ENCODE measurements around the gene ATP8A2.

ATP8A2 gene

DNA sequence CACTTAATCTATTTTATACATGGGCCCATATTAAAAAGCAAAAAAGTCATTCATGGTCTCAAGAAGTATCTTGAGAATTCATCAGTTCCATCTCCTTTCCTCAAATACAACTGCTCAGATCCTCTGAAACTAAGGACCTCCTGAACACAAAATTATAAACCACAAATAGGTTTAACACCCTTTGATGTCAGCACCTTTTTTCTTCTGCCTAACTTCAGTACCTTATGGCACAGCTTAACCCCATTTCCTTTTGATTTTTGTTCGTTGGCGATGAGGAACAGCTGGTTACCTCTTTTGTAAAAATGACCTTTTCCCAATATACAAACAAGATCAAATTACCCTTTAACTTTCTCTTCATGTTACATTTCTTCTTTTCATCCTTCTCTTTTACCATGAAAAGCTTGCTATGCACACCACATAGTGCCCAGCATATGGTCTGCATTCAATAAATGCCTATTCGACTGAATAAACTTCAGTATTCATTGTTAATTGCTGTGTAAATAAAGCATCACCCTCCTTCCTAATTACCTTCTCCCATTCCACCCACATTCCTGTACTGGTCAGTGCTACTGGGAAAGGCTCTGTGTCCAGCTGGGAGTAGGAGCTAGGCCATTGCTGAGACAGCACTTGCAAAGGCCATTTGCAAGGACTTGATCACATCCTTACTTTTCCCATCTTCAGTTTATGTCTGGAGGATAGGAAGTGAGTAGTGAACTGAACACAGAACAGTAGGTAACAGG lies 362.1 kb downstream of the ATP8A2 start:
- no peak for DNase-seq
- in situ Hi-C loops (cut with MboI; ENCODE audit: low pct_unique_long_range_greater_than_20kb, low sequenced_read_pairs) = no loop called here

DNA sequence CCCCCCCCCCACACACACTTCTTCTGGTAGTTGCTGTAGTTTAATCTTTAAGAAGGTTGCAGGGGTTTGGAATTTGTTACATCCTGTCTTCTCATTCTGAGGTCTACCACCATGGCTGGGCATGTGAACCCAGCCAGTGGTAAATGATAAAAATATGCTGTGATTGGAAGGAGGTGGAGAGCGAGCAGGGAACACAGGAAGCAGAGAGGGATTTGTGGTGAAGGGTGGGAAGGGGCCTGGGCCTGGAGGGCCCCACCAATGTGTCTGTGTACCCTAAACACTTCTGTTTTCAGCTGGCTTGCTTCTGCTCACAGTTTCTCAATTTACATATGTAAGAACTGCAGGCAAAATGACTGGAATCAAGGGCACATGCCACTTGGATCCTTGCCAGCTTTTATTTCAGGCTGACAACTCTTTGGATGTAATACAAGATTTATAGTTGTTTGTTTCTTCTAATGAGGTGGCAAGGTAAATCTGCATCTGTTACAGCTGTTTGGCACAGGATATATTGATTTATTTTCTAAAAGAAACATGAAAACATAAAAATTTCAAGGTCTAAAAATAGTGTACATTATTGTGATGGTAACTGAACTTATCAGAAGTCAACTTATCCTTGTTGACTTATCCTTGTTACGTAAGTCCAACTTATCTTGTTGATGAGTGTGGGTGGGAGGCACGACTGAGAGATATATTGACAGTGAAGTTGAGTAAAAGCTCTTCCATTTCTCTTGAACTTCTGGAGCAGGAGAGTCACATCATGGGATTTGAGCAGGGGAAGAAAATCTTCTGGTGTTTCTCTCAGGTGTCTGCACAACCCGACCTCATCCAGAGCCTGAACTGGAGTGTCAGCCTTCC lies 366.8 kb downstream of the ATP8A2 start:
- in situ Hi-C loops (cut with MboI; ENCODE audit: low pct_unique_long_range_greater_than_20kb, low sequenced_read_pairs) = no loop called here
- DNase-seq = no peak

DNA sequence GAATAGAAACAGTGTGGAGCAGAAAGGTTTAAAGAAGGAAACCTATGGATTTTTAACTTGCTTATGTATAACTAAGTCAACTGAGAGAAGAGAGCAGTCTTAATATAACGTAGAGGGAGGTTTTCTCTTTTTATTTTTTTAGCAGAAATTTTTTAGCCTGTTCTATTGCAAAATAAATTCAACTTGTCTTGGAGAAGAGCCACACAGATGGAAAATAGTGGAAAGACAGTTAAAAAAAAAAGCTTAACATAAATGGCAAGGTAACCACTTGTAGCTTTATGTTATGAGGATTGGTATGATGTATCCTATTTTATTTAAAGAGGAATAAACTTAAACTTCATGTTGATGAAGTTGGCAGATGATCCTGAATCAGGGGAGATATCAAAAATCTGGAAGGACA lies 367.6 kb downstream of the ATP8A2 start:
- in situ Hi-C loops (cut with MboI; ENCODE audit: low pct_unique_long_range_greater_than_20kb, low sequenced_read_pairs) = no loop called here
- no peak for DNase-seq

DNA sequence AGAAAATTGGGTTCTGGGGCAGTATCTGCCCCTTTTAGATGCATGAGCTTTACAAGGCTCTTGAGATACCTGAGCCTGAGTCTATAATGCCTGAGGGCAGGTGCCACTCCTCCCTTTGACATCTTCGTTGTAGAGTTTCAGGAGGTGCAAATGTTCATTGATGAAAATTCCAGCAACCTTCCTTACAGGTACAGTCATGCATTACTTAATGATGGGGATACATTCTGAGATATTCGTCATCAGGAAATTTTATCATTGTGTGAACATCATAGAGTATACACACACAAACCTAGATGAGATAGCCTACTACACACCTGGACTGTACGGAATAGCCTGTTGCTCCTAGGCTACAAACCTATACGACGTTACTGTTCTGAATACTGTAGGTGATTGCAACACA lies 370.0 kb downstream of the ATP8A2 start:
- in situ Hi-C loops (cut with MboI; ENCODE audit: low pct_unique_long_range_greater_than_20kb, low sequenced_read_pairs) = no loop called here
- DNase-seq = no peak

DNA sequence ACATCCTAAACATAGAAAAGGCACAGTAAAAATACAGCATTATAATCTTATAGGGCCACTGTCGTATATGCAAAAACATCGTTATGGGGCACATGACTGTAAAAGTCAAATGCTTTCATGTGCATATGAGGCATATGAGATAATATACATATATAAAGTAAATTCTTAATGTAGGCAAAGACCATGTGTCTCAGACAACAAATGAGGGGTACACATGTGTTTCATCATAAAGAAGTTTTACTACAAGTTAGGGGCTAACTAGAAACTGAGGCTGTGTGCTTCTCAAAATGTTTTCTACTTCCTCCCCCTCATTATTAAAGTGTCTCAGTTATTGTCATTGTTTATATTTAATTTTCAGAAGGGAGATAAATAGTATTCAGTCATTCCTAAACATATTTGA lies 370.4 kb downstream of the ATP8A2 start:
- in situ Hi-C loops (cut with MboI; ENCODE audit: low pct_unique_long_range_greater_than_20kb, low sequenced_read_pairs) = no loop called here
- DNase-seq = no peak

DNA sequence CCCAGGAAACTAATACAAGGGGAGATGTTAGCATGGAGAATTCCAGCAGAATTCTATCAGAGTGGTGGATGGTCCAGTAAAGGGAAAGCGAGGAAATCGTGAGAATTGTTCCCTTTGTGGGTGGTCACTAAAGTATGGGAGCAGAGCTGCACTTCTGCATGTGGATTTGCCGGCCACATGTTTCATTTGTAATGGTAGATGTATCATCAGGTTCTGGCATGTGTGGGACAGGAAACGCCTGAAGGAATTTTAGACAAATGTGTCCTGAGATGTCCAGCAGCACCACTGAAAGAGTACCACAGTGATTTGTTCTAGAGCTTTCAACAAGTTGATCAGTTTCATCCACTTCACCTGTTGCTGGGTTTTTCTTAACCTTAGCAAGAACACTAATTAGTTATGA lies 371.6 kb downstream of the ATP8A2 start:
- in situ Hi-C loops (cut with MboI; ENCODE audit: low pct_unique_long_range_greater_than_20kb, low sequenced_read_pairs) = no loop called here
- no peak for DNase-seq

DNA sequence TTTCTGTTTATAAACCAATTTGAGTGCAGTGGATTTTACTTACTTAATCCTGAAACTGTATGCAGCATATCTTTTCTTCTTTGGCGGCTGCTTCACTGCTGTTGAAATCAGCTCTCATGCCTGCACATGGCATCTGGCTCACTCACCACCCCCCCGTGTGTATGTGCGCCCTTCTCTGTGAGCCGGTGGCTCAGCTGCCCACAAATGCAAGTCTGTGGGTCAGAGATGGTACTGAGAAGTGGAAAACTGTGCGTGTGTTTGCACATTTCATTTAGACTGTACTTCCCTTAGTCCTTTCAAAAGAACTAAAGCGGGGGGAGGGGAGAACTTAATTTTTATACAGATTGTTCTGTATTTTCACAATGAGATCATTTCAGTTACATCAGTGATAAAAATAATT lies 372.4 kb downstream of the ATP8A2 start:
- DNase-seq = no peak
- in situ Hi-C loops (cut with MboI; ENCODE audit: low pct_unique_long_range_greater_than_20kb, low sequenced_read_pairs) = no loop called here

DNA sequence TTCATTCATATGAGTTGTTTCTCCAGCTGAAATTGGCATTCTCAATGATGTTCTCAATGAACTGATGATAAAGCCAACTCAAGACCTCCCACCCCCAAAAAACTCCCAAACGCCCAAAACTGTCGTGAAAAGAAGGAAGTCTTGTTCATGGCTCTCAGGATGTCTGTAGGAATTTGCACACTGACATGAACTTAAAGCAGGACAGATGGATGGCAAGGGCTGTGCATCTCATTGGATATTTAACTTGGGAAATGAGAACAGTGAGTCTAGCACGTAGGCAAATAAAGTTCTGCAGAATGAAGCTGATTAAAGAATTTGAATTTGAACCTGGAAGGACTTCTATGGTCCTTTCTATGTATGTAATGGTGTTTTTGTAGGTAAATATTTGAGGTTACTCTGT lies 374.4 kb downstream of the ATP8A2 start:
- in situ Hi-C loops (cut with MboI; ENCODE audit: low pct_unique_long_range_greater_than_20kb, low sequenced_read_pairs) = no loop called here
- DNase-seq = no peak

DNA sequence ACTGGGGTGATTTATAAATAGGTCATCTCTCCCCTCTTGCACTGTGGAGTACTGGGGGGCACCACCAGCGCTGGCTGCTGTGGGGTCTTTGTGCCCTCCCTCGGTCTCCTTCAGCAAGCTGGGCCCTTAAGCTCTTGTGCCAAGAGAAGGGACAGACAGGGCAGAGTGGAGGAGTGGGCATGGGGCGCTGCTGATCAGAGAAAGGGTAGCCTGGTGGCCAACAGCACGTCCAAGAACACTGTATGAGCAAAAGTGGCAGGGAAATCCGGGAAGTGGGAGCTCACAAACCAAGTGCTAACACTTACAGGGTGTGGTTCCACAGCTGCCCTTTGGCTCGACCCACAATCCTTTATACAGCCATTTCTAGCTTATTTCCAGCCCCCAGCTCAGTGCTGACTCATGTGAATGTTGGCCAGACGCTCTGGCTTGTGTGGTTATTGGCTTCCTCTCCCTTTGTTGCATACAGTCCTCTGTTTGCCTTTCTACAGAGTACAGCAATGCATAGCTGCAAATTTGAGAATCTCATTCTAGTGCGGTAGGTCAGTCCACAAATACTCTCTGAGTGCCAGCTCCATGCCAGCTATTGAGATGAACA lies 381.3 kb downstream of the ATP8A2 start:
- in situ Hi-C loops (cut with MboI; ENCODE audit: low pct_unique_long_range_greater_than_20kb, low sequenced_read_pairs) = loop anchor here (25.0 kb wide), 1 partner anchor 109 kb away; no protein-coding TSS in a partner anchor
- DNase-seq = no peak

DNA sequence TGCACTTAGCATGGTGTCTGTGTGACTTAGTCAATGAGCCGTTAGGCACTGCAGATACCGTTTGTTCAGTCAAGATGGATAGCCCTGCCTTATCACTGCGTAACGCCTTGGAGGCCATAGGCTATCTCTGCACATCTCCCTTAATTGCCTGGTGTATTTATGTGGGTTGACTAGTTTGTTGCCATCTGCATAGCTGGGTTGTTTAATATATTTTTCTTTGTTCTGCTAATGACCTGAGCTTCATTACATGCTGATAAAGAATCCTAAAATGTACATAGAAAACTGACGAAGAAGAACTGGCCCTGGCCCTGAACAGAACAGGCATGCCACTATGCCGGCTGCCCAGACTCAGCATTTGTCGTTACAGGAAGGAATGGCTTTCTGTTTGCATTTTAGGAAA lies 382.2 kb downstream of the ATP8A2 start:
- in situ Hi-C loops (cut with MboI; ENCODE audit: low pct_unique_long_range_greater_than_20kb, low sequenced_read_pairs) = loop anchor here (25.0 kb wide), 1 partner anchor 108 kb away; no protein-coding TSS in a partner anchor

DNA sequence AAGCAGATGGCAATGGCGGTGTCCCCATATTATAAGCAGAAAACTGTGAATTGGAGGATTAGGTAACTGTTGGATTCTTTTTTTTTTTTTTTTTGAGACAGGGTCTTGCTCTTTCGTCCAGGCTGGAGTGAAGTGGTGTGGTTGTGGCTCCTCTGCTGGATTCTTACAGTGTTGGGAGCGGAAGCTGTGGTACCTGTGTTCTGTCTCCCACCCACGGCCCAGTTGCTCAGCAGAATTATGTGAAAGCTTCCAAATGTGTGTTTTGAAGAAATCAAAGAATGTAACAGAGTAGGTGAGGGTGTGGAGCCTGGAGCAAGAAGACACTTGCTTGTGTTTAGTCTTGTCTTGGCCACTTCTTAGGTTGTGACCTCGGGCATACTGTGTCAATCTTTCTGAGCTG lies 384.5 kb downstream of the ATP8A2 start:
- in situ Hi-C loops (cut with MboI; ENCODE audit: low pct_unique_long_range_greater_than_20kb, low sequenced_read_pairs) = loop anchor here (25.0 kb wide), 1 partner anchor 106 kb away; no protein-coding TSS in a partner anchor
- DNase-seq = no peak

More for the DNA sequence above, 382.2 kb downstream of the ATP8A2 start:
- no peak for DNase-seq

DNA sequence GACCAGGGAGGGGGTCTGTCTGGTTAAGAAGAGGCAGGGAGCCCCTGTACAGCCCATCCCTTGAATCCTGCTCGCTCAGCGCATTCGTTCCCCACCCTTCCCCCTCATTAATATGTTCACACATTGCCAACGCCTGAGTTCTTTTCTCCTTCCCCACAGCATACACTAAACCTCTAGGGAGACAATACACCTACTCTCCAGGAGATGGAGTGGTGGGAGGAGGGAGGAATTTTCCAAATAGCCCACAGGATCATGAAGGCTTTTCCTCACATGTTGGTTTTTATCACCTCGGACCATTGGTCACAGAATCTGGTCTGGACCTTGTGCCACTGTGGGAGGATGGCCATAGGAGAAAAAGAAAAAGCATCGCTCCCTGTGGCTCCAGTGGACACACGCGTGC lies 385.1 kb downstream of the ATP8A2 start:
- DNase-seq = no peak
- in situ Hi-C loops (cut with MboI; ENCODE audit: low pct_unique_long_range_greater_than_20kb, low sequenced_read_pairs) = loop anchor here (25.0 kb wide), 1 partner anchor 105 kb away; no protein-coding TSS in a partner anchor

DNA sequence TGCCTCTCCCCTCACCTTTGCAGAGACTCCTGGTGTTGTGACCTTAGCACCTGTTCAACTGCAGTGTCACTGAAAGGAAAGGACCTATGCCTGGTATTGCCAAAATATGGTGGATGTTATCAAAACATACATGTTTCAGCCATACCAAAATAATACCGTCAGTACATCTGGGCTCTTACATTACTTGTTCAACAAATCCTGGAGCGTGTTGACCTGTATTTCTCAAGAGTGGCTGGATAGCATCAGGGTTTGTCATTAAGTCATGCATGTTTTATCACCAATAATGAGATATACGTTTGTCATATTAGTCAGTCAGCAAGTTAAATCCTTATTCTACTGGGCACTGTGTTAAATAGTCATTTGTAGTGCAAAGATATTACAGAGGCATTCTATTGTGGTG lies 389.3 kb downstream of the ATP8A2 start:
- in situ Hi-C loops (cut with MboI; ENCODE audit: low pct_unique_long_range_greater_than_20kb, low sequenced_read_pairs) = loop anchor here (25.0 kb wide), 1 partner anchor 101 kb away; no protein-coding TSS in a partner anchor
- no peak for DNase-seq

DNA sequence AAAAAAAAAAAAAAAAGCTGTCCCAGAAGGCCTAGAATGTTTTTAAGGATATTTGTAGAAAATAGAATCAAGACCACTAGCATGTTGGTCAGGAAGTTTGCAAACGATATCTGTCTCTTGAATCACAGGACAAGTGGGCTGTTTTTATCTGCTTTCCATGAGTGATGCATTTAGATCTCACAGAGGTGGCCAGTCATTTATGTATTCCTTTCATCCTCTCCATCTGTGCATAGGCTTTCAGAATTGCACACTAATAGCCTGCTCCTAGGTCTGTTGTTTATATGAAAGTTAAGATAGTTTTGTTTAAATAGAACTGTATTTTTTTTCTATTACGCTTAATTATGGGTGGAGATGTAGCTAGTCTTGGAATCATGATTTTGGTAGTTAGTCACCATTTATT lies 390.5 kb downstream of the ATP8A2 start:
- in situ Hi-C loops (cut with MboI; ENCODE audit: low pct_unique_long_range_greater_than_20kb, low sequenced_read_pairs) = loop anchor here (25.0 kb wide), 1 partner anchor 100 kb away; no protein-coding TSS in a partner anchor
- no peak for DNase-seq

DNA sequence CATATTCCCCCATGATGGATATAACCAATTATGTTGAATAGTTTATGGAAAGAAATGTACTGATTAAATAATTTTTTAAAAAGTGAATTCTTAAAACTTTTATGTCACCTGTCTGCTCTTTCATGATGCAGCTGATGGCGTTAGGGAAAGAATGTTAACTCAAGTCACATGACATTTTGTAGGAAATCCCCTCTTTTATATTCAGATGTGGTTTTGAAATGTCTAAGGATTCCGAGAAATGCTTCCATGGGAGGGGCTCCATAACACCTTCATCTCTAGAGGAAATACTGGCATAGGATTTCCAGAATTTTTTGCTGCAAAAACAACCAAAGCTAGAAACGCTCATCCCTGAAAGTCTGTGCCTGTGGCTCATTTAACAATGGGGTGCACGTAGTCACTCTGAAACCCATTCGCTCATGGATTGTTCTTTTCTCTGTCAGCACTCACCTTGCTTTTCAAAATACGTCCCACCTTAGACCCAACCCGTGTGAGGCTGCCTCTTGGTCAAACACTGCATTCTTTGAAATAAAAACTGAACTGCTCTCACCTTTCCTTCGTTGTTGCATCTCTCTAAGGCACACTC lies 391.1 kb downstream of the ATP8A2 start:
- in situ Hi-C loops (cut with MboI; ENCODE audit: low pct_unique_long_range_greater_than_20kb, low sequenced_read_pairs) = loop anchor here (25.0 kb wide), 1 partner anchor 99 kb away; no protein-coding TSS in a partner anchor
- no peak for DNase-seq

DNA sequence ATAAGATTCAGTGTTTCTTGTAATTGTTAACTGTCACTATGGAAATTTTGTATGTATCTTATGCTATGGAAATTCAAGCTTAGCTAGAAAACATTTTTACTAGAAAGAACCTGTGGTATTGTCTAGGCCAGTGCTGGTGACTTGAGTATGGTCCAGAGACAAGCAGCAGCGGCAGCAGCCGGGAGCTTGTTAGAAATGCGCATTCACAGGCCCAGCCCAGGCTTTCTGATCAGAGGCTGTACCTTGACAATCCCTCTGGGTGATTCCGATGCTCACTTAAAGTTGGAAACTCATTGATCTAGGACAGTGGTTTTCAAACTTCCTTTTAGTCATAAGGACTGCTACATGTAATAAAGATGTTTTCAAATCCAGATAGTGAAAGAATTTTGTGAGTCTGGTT lies 392.6 kb downstream of the ATP8A2 start:
- DNase-seq = no peak
- in situ Hi-C loops (cut with MboI; ENCODE audit: low pct_unique_long_range_greater_than_20kb, low sequenced_read_pairs) = loop anchor here (25.0 kb wide), 1 partner anchor 98 kb away; no protein-coding TSS in a partner anchor

DNA sequence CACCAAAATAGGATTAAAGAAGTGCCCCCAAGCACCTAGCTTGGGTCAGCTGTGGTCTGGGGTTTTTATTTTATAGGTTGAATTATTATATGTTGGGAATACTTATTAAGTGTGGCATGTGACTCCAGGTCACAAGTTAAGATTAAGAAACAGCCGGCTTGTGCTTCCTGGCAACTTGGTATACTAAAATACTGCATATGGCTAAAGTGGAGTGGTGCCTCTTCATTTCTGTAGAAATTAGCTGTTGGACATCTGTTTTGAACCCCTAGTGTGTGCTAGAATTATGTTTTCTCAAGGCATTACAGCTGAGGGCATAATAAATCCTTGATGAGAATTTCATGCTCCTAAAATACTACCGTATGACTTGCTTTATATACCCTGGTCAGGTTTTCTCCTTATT lies 393.5 kb downstream of the ATP8A2 start:
- in situ Hi-C loops (cut with MboI; ENCODE audit: low pct_unique_long_range_greater_than_20kb, low sequenced_read_pairs) = loop anchor here (25.0 kb wide), 1 partner anchor 97 kb away; no protein-coding TSS in a partner anchor
- DNase-seq = no peak

DNA sequence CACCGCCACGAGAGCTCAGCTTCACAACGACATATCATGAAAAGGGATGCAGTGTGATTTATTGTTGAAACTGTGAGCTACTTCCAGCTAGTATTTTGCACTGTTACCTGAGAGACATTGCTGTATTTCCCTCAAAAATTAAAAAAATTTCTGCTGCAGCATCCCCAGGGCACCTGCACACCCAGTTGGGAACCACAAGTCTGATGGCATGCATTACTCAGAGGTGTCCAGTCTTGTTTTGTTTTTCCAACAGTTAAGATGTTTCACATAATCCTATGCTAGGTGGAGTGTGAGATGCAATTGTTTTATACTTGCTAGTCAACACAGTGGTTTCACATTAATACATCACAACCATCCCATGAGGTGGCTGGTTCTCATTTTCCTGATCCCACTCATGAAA lies 394.8 kb downstream of the ATP8A2 start:
- DNase-seq = no peak
- in situ Hi-C loops (cut with MboI; ENCODE audit: low pct_unique_long_range_greater_than_20kb, low sequenced_read_pairs) = loop anchor here (25.0 kb wide), 1 partner anchor 96 kb away; no protein-coding TSS in a partner anchor

DNA sequence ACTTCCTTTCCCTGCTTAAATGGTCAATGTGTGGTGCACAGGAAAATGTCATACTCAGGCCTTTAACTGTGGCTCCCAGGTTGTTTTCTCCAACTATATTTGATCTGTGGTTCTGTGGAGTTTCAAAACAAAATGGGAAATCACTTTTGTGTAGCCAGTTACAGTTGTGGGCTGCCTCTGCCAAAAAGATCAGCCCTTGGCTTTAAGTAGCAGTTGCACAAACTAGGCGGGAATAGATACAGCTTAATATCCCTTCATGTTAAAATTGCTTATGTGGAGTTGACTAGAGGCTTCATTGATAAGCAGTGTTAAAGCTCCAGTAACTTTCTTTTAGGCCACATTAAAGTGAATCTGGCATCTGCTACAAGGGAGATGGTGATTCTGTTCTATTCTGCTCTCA lies 395.2 kb downstream of the ATP8A2 start:
- in situ Hi-C loops (cut with MboI; ENCODE audit: low pct_unique_long_range_greater_than_20kb, low sequenced_read_pairs) = loop anchor here (25.0 kb wide), 1 partner anchor 95 kb away; no protein-coding TSS in a partner anchor
- no peak for DNase-seq

All from KBM-7 (cell line).